Superior temporal gyrus (tissue), 1 donor: ENCODE results near the gene FOLR2.
A peak's percentile ranks its signal among the peaks of the same experiment; 100 is the strongest.
"Not testable (repeated sequence)": the region's sequence is repeated elsewhere in the genome, so short reads cannot be mapped to it uniquely, and the experiment has no call there.

Source experiments
- DNase-seq: peaks from one replicate; pipeline ENCODE4 v3.0.0-alpha.2; 2016; ENCODE audit errors: extremely low spot score

FOLR2 gene

GRCh38 chr11:72216638-72217037 lies at the start of gene FOLR2:
Gene FOLR2 (plus strand): TSS chr11:72216794. CDS start chr11:72218585, 1,791 bp downstream.
- DNase-seq = no peak

- DNase-seq = not testable (repeated sequence)
Observed at GRCh38 chr11:72169046-72169555, 47.5 kb upstream of the FOLR2 start.

- peak; percentile 47 for DNase-seq
Observed at GRCh38 chr11:72169754-72170153, 46.8 kb upstream of the FOLR2 start.

- DNase-seq = not testable (repeated sequence)
Observed at GRCh38 chr11:72172043-72172442, 44.6 kb upstream of the FOLR2 start.

- DNase-seq = no peak
Observed at GRCh38 chr11:72173291-72173690, 43.3 kb upstream of the FOLR2 start.

- DNase-seq = no peak
Observed at GRCh38 chr11:72174302-72175070, 42.1 kb upstream of the FOLR2 start.

GRCh38 chr11:72177656-72178055 lies 38.9 kb upstream of the FOLR2 start:
- no peak for DNase-seq

GRCh38 chr11:72179049-72179803 lies 37.4 kb upstream of the FOLR2 start:
- DNase-seq = no peak

GRCh38 chr11:72179804-72180396 lies 36.7 kb upstream of the FOLR2 start:
- no peak for DNase-seq

- not testable (repeated sequence) for DNase-seq
Observed at GRCh38 chr11:72180892-72181552, 35.6 kb upstream of the FOLR2 start.

- not testable (repeated sequence) for DNase-seq
Observed at GRCh38 chr11:72181553-72181958, 35.0 kb upstream of the FOLR2 start.

- DNase-seq = no peak
Observed at GRCh38 chr11:72188267-72188666, 28.3 kb upstream of the FOLR2 start.

GRCh38 chr11:72189455-72190250 lies 26.9 kb upstream of the FOLR2 start:
- DNase-seq = no peak

GRCh38 chr11:72190631-72191071 lies 25.9 kb upstream of the FOLR2 start:
- no peak for DNase-seq

GRCh38 chr11:72191961-72192381 lies 24.6 kb upstream of the FOLR2 start, which contains the start of gene FOLR1:
Gene FOLR1 (plus strand): TSS chr11:72192140. CDS start chr11:72192174, 34 bp downstream.
- no peak for DNase-seq

- no peak for DNase-seq
Observed at GRCh38 chr11:72195518-72196270, 20.9 kb upstream of the FOLR2 start.

GRCh38 chr11:72201445-72201844 lies 15.1 kb upstream of the FOLR2 start:
- DNase-seq = not testable (repeated sequence)

GRCh38 chr11:72202571-72202970 lies 14.0 kb upstream of the FOLR2 start:
- DNase-seq = no peak

- no peak for DNase-seq
Observed at GRCh38 chr11:72203163-72203562, 13.4 kb upstream of the FOLR2 start.

GRCh38 chr11:72204886-72205285 lies 11.7 kb upstream of the FOLR2 start:
- no peak for DNase-seq
